ENCODE measurements around the gene LSAMP.
A peak's percentile ranks its signal among the peaks of the same experiment; 100 is the strongest.

The LSAMP gene

DNA sequence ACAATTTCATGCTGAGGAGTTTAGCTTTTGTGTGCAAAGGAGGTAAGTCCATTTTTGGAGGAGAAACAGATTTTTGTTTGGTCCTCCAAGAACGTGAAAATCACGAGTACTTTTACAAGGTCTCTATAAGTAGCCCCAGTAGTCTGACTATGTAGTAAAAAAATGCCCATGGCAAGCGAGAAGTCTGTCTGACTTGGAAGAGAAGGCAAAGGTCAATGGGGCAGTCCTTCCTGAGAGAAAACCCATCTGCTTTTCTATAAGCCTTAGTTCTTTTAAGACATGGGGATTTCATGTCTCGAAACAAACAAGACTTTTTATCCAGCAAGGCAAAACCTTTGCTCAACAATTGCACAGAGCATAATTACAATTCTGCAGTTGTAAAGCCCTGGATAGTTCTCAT is 638.8 kb downstream of the LSAMP start:
- Histone ChIP-seq H2BK120ac (ENCODE audit: insufficient read depth, low read length, poor library complexity) (no peak overlapping the region), H3K79me1 (ENCODE audit: low read length) (no peaks in the 10 kb centered on the region), H3K79me2 (ENCODE audit: control insufficient read depth, insufficient read depth, low read length, poor library complexity) (no peaks in the 10 kb centered on the region), H2AK5ac (ENCODE audit: low read length) (no peak overlapping the region), H3K4me2 (ENCODE audit: low read length) (no peak overlapping the region), H3K9ac (ENCODE audit: low read length) (no peak overlapping the region), H4K12ac (ENCODE audit: low read depth, low read length) (no peak overlapping the region), H3K27ac (ENCODE audit: low read depth, low read length) (peak overlapping the region; percentile 42), H3K27me3 (ENCODE audit: insufficient read depth, low read length) (no peaks in the 10 kb centered on the region), H2BK5ac (ENCODE audit: low read depth, low read length, poor library complexity) (no peak overlapping the region), H3K4me3 (ENCODE audit: low read depth, low read length) (no peak overlapping the region), H2AFZ (ENCODE audit: insufficient read depth, low read length, poor library complexity) (no peak overlapping the region), H4K8ac (ENCODE audit: low read depth, low read length) (no peak overlapping the region), H3K4me1 (ENCODE audit: control insufficient read depth in 1 of 2, insufficient read depth in 2 of 2, low read length in 2 of 2) (no peaks in the 10 kb centered on the region), H3K9me3 (ENCODE audit: insufficient read depth, low read depth, low read length) (no peaks in the 10 kb centered on the region), H3K4ac (ENCODE audit: low read depth, low read length) (no peak overlapping the region), H3K14ac (ENCODE audit: low read length) (no peak overlapping the region), H3K23ac (ENCODE audit: low read length) (no peak overlapping the region), H3K18ac (ENCODE audit: low read length) (no peak overlapping the region), H2BK12ac (ENCODE audit: low read length) (no peak overlapping the region), H3K36me3 (ENCODE audit: control insufficient read depth in 1 of 2, insufficient read depth in 2 of 2, low read length in 2 of 2) (no peaks in the 10 kb centered on the region), H4K91ac (ENCODE audit: low read depth, low read length) (no peak overlapping the region)
- peak; percentile 26 to 57 for DNase-seq
- WGBS (ENCODE audit: extremely low coverage, insufficient coverage, insufficient read length): no CpG with 5 or more reads among the region's 4 CpGs

DNA sequence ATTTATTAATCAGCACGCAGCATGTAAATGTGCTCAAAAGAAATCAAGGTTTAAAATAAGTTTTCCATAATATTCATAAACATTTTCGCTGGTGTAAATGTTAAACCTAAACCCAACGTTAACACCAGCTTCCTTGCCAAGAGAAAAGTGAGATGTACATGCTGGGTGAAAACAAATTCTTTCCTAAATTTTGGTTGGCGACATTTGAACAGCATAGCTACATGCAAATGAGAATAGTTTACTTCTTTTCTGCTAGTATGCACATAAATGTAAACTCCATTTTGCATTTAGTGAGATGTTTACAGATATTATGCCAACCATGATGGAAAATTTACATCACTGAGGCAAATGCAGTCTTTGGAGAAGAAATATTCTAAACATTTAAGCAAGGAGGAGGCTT is 639.8 kb downstream of the LSAMP start:
- WGBS (ENCODE audit: extremely low coverage, insufficient coverage, insufficient read length): no CpG with 5 or more reads among the region's 4 CpGs

DNA sequence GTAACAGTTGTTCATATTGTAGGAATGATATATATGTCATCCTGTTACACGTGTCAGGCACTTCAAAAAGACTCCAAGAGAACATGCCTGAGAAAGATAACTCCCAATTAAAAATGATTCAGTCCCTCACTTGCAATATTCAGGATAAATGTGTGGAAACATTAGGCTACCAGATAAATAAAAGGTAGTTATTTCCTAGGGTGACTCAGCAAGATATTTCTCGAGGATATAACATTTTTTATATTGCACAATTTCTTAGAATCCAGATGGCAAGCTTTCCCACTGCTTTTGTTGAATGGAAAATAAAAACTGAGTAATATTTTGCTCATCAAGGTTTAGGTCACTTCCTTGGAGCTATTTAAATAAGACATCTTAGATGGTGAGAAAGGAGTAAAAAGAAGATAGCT is 640.6 kb downstream of the LSAMP start:
- H3K79me2 ChIP-seq (ENCODE audit: control insufficient read depth, insufficient read depth, low read length, poor library complexity): no peaks in the 10 kb centered on the region
- no peak overlapping the region for H3K4ac ChIP-seq (ENCODE audit: low read depth, low read length)
- no peak overlapping the region for H2AFZ ChIP-seq (ENCODE audit: insufficient read depth, low read length, poor library complexity)
- H3K36me3 ChIP-seq (ENCODE audit: control insufficient read depth in 1 of 2, insufficient read depth in 2 of 2, low read length in 2 of 2): no peaks in the 10 kb centered on the region
- H2BK12ac ChIP-seq (ENCODE audit: low read length): no peak overlapping the region
- no peak overlapping the region for H4K12ac ChIP-seq (ENCODE audit: low read depth, low read length)
- no peak overlapping the region for H4K91ac ChIP-seq (ENCODE audit: low read depth, low read length)
- H3K4me1 ChIP-seq (ENCODE audit: control insufficient read depth in 1 of 2, insufficient read depth in 2 of 2, low read length in 2 of 2): no peaks in the 10 kb centered on the region
- no peak overlapping the region for H3K23ac ChIP-seq (ENCODE audit: low read length)
- H2BK120ac ChIP-seq (ENCODE audit: insufficient read depth, low read length, poor library complexity): no peak overlapping the region
- no peak overlapping the region for H4K8ac ChIP-seq (ENCODE audit: low read depth, low read length)
- H3K27ac ChIP-seq (ENCODE audit: low read depth, low read length): no peak overlapping the region
- H3K4me3 ChIP-seq (ENCODE audit: low read depth, low read length): no peak overlapping the region
- DNase-seq: peak; percentile 29 to 83
- H3K4me2 ChIP-seq (ENCODE audit: low read length): no peak overlapping the region
- H3K18ac ChIP-seq (ENCODE audit: low read length): no peak overlapping the region
- no peak overlapping the region for H2AK5ac ChIP-seq (ENCODE audit: low read length)
- no peaks in the 10 kb centered on the region for H3K27me3 ChIP-seq (ENCODE audit: insufficient read depth, low read length)
- no peak overlapping the region for H3K14ac ChIP-seq (ENCODE audit: low read length)
- no peaks in the 10 kb centered on the region for H3K79me1 ChIP-seq (ENCODE audit: low read length)
- no peaks in the 10 kb centered on the region for H3K9me3 ChIP-seq (ENCODE audit: insufficient read depth, low read depth, low read length)
- H3K9ac ChIP-seq (ENCODE audit: low read length): no peak overlapping the region
- no CpG with 5 or more reads among the region's 2 CpGs for WGBS (ENCODE audit: extremely low coverage, insufficient coverage, insufficient read length)
- no peak overlapping the region for H2BK5ac ChIP-seq (ENCODE audit: low read depth, low read length, poor library complexity)

More for the DNA sequence above, 639.8 kb downstream of the LSAMP start:
- H3K79me1 ChIP-seq (ENCODE audit: low read length): no peaks in the 10 kb centered on the region
- H3K4me1 ChIP-seq (ENCODE audit: control insufficient read depth in 1 of 2, insufficient read depth in 2 of 2, low read length in 2 of 2): no peaks in the 10 kb centered on the region
- no peak overlapping the region for H2BK12ac ChIP-seq (ENCODE audit: low read length)
- no peaks in the 10 kb centered on the region for H3K36me3 ChIP-seq (ENCODE audit: control insufficient read depth in 1 of 2, insufficient read depth in 2 of 2, low read length in 2 of 2)
- no peak overlapping the region for H3K4me3 ChIP-seq (ENCODE audit: low read depth, low read length)
- H3K9me3 ChIP-seq (ENCODE audit: insufficient read depth, low read depth, low read length): no peaks in the 10 kb centered on the region
- H2AK5ac ChIP-seq (ENCODE audit: low read length): no peak overlapping the region
- no peak overlapping the region for H3K14ac ChIP-seq (ENCODE audit: low read length)
- H3K4me2 ChIP-seq (ENCODE audit: low read length): no peak overlapping the region
- H4K91ac ChIP-seq (ENCODE audit: low read depth, low read length): no peak overlapping the region
- H4K8ac ChIP-seq (ENCODE audit: low read depth, low read length): no peak overlapping the region
- no peak overlapping the region for H4K12ac ChIP-seq (ENCODE audit: low read depth, low read length)
- no peak overlapping the region for H2BK5ac ChIP-seq (ENCODE audit: low read depth, low read length, poor library complexity)
- DNase-seq: peak in 1 of 2 donors; percentile 74
- no peaks in the 10 kb centered on the region for H3K27me3 ChIP-seq (ENCODE audit: insufficient read depth, low read length)
- no peak overlapping the region for H3K9ac ChIP-seq (ENCODE audit: low read length)
- no peak overlapping the region for H2BK120ac ChIP-seq (ENCODE audit: insufficient read depth, low read length, poor library complexity)
- no peak overlapping the region for H3K27ac ChIP-seq (ENCODE audit: low read depth, low read length)
- no peak overlapping the region for H2AFZ ChIP-seq (ENCODE audit: insufficient read depth, low read length, poor library complexity)
- no peak overlapping the region for H3K23ac ChIP-seq (ENCODE audit: low read length)
- no peak overlapping the region for H3K4ac ChIP-seq (ENCODE audit: low read depth, low read length)
- no peaks in the 10 kb centered on the region for H3K79me2 ChIP-seq (ENCODE audit: control insufficient read depth, insufficient read depth, low read length, poor library complexity)
- no peak overlapping the region for H3K18ac ChIP-seq (ENCODE audit: low read length)

DNA sequence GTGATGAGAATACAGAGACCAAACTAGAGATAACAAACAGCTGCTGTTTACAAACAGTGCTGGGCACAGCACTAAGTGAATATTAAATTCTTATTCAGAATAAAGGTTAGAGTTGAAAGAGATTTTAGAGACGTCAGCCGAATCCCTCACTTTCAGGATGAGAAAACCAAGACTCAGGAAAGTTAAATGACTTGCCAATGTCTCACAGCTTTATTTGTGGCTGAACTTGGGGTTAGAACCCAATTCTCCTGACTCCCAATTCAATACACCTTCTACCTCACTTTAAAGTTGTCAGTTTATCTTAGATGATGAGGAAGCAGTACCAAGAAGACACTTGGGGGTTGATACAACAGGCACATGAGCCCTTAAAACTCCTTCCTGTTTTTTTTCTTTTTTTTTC is 641.1 kb downstream of the LSAMP start:
- no peaks in the 10 kb centered on the region for H3K79me2 ChIP-seq (ENCODE audit: control insufficient read depth, insufficient read depth, low read length, poor library complexity)
- no peak overlapping the region for H3K4me2 ChIP-seq (ENCODE audit: low read length)
- H2BK120ac ChIP-seq (ENCODE audit: insufficient read depth, low read length, poor library complexity): no peak overlapping the region
- no peak overlapping the region for H4K8ac ChIP-seq (ENCODE audit: low read depth, low read length)
- no peak overlapping the region for H3K27ac ChIP-seq (ENCODE audit: low read depth, low read length)
- H3K4me3 ChIP-seq (ENCODE audit: low read depth, low read length): no peak overlapping the region
- no peak overlapping the region for H2AK5ac ChIP-seq (ENCODE audit: low read length)
- H2BK5ac ChIP-seq (ENCODE audit: low read depth, low read length, poor library complexity): no peak overlapping the region
- no peak overlapping the region for H3K14ac ChIP-seq (ENCODE audit: low read length)
- no peak overlapping the region for H2AFZ ChIP-seq (ENCODE audit: insufficient read depth, low read length, poor library complexity)
- no peaks in the 10 kb centered on the region for H3K79me1 ChIP-seq (ENCODE audit: low read length)
- no peaks in the 10 kb centered on the region for H3K27me3 ChIP-seq (ENCODE audit: insufficient read depth, low read length)
- H3K9ac ChIP-seq (ENCODE audit: low read length): no peak overlapping the region
- H3K23ac ChIP-seq (ENCODE audit: low read length): no peak overlapping the region
- H4K91ac ChIP-seq (ENCODE audit: low read depth, low read length): no peak overlapping the region
- no peak overlapping the region for H4K12ac ChIP-seq (ENCODE audit: low read depth, low read length)
- H3K4ac ChIP-seq (ENCODE audit: low read depth, low read length): no peak overlapping the region
- DNase-seq: no peak
- H3K36me3 ChIP-seq (ENCODE audit: control insufficient read depth in 1 of 2, insufficient read depth in 2 of 2, low read length in 2 of 2): no peaks in the 10 kb centered on the region
- H3K4me1 ChIP-seq (ENCODE audit: control insufficient read depth in 1 of 2, insufficient read depth in 2 of 2, low read length in 2 of 2): no peaks in the 10 kb centered on the region
- H3K18ac ChIP-seq (ENCODE audit: low read length): no peak overlapping the region
- no CpG with 5 or more reads among the region's 2 CpGs for WGBS (ENCODE audit: extremely low coverage, insufficient coverage, insufficient read length)
- no peak overlapping the region for H2BK12ac ChIP-seq (ENCODE audit: low read length)
- H3K9me3 ChIP-seq (ENCODE audit: insufficient read depth, low read depth, low read length): no peaks in the 10 kb centered on the region

Measured in trophoblast cell (in vitro differentiated cells and primary cell).